PC-9 (cell line): Measurements from ENCODE around the gene CD83. TPM values are rescaled to one million over a fixed set of nuclear protein-coding genes. Genes with fewer than 3 reads are reported as not detected.

Experiments used
- BruUV-seq: library from RNA; stranded (reverse); fragments of 400-500 nt; replicated peaks from 2 replicates; lab custom pipeline; 2021; lab: Mats Ljungman, UMichigan
- CTCF ChIA-PET: fragments of 300-600 bp; sonication (Branson Sonifier 250); formaldehyde crosslinking; loops from one replicate; lab custom pipeline; 2022; ENCODE audit warnings: antibody characterized with exemption; lab: Charles Lee
- POLR2A ChIA-PET: fragments of 300-600 bp; sonication (Branson Sonifier 250); formaldehyde crosslinking; loops from one replicate; lab custom pipeline; 2022; ENCODE audit warnings: antibody characterized with exemption; ENCODE audit not compliant: unreplicated experiment; lab: Charles Lee
- DNase-seq, 2 experiments: peaks; one replicate each; pipeline versions ENCODE4 v3.0.0 to v3.0.0-alpha.2; 2015 to 2022; ENCODE audit warnings: mixed read lengths in 1 of 2
- H2AFZ ChIP-seq: fragments of 200-600 bp; sonication (generic); 2 replicates; pipeline ENCODE4 v1.8.1; 2017; ENCODE audit warnings: antibody characterized with exemption
- H3F3A ChIP-seq: fragments of 200-600 bp; sonication (generic); 2 replicates; pipeline ENCODE4 v1.8.1; 2017; ENCODE audit warnings: antibody characterized with exemption, mild to moderate bottlenecking, low read depth; ENCODE audit not compliant: insufficient read depth
- H3K27ac ChIP-seq: fragments of 200-600 bp; sonication (generic); 2 replicates; pipeline ENCODE4 v1.6.1; 2016; ENCODE audit warnings: mixed run types
- H3K27me3 ChIP-seq: fragments of 200-600 bp; sonication (generic); 2 replicates; pipeline ENCODE4 v1.6.1; 2016; ENCODE audit warnings: low read depth, mixed run types; ENCODE audit not compliant: insufficient read depth
- H3K36me3 ChIP-seq: fragments of 200-600 bp; sonication (generic); 2 replicates; pipeline ENCODE4 v1.6.1; 2016; ENCODE audit warnings: low read depth, mixed run types
- H3K4me1 ChIP-seq: fragments of 200-600 bp; sonication (generic); replicated peaks from 2 replicates; pipeline ENCODE4 v1.6.1; 2016; ENCODE audit warnings: mixed run types; ENCODE audit not compliant: insufficient read depth
- H3K4me2 ChIP-seq: fragments of 200-600 bp; sonication (generic); 2 replicates; pipeline ENCODE4 v1.6.1; 2017; ENCODE audit warnings: mixed run types
- H3K4me3 ChIP-seq: fragments of 200-600 bp; sonication (generic); 2 replicates; pipeline ENCODE4 v1.6.1; 2016; ENCODE audit warnings: mixed run types
- H3K79me2 ChIP-seq: fragments of 200-600 bp; sonication (generic); 2 replicates; pipeline ENCODE4 v1.6.1; 2017; ENCODE audit warnings: low read depth, mixed run types
- H3K9me2 ChIP-seq: fragments of 200-600 bp; sonication (generic); 2 replicates; pipeline ENCODE4 v1.8.1; 2017; ENCODE audit warnings: mild to moderate bottlenecking; ENCODE audit not compliant: insufficient read depth
- H3K9me3 ChIP-seq: fragments of 200-600 bp; sonication (generic); 2 replicates; pipeline ENCODE4 v1.8.1; 2016; ENCODE audit warnings: low read depth; ENCODE audit not compliant: insufficient read depth
- H4K20me1 ChIP-seq: fragments of 200-600 bp; sonication (generic); 2 replicates; pipeline ENCODE4 v1.8.1; 2017; ENCODE audit not compliant: insufficient read depth
- EZH2 ChIP-seq: fragments of 200-600 bp; sonication (generic); IDR thresholded peaks from 2 replicates; pipeline ENCODE4 v1.8.0; 2017; ENCODE audit warnings: antibody characterized with exemption, low read depth
- intact Hi-C: fragments of 100-400 bp; cut with micrococcal nuclease; formaldehyde crosslinking; loops from one replicate; pipeline ENCODE4 v1.10.0; 2022; ENCODE audit not compliant: unreplicated experiment
- total RNA-seq: library from RNA; stranded (reverse); gene quantifications from 2 replicates; pipeline ENCODE4 v1.2.3, GENCODE V29; 2021
- TF ChIP-seq, protein P1 (sequence below): fragments of 200-600 bp; sonication (generic); conservative IDR thresholded peaks from 2 replicates; pipeline ENCODE4 v1.6.1; 2017; ENCODE audit warnings: mixed run types, antibody characterized with exemption, mild to moderate bottlenecking, moderate library complexity

Gene CD83
- total RNA-seq, 1 experiment from 2014 or later: 3.6 TPM

DNA sequence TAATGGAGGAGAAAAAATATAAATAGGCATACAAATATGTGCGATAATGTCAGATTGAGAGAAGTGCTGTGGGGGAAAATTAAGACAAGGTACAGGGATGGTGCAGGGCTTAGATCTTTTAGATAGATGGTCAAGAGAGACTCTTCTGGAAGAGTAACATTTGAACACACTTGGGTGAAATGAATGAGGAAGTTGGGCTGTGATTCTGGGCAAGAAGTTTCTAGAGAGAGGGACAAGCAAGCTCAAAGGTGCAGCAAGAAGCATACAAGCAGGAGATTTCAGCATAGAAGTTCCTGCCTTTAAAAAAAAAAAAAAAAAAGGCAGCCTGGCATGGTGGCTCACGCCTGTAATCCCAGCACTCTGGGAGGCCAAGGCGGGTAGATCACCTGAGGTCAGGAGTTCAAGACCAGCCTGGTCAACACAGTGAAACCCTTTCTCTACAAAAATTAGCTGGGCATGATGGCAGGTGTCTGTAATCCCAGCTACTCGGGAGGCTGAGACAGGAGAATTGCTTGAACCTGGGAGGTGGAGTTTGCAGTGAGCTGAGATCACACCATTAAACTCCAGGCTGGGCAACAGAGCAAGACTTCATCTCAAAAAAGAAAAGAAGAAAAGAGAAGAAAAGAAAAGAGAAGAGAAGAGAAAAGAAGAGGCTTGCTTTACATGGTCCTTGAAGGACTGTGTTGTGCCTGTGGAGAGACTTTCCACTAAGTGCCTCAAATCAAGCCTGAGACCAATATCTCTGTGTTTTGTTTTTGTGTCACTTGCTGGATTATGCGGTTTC lies 9.7 kb upstream of the CD83 start:
- Histone ChIP-seq H3K79me2 (no peaks in the 10 kb centered on the region), H3F3A (no peaks in the 10 kb centered on the region), H3K4me3 (no peak overlapping the region), H3K9me3 (peaks cover 6% of the 10 kb centered on the region; the same call in 1 of the 2 replicates), H3K27ac (no peak overlapping the region), H3K9me2 (no peaks in the 10 kb centered on the region), H3K27me3 (peaks cover 19% of the 10 kb centered on the region; the same call in 1 of the 2 replicates), H2AFZ (no peak overlapping the region), H4K20me1 (no peaks in the 10 kb centered on the region), H3K36me3 (no peaks in the 10 kb centered on the region), H3K4me1 (no peaks in the 10 kb centered on the region), H3K4me2 (no peak overlapping the region)
- intact Hi-C loops: no loop called here
- no peak for DNase-seq
- ChIA-PET POLR2A (no interaction called here), CTCF (no interaction called here)
- TF ChIP-seq, protein P1, sequence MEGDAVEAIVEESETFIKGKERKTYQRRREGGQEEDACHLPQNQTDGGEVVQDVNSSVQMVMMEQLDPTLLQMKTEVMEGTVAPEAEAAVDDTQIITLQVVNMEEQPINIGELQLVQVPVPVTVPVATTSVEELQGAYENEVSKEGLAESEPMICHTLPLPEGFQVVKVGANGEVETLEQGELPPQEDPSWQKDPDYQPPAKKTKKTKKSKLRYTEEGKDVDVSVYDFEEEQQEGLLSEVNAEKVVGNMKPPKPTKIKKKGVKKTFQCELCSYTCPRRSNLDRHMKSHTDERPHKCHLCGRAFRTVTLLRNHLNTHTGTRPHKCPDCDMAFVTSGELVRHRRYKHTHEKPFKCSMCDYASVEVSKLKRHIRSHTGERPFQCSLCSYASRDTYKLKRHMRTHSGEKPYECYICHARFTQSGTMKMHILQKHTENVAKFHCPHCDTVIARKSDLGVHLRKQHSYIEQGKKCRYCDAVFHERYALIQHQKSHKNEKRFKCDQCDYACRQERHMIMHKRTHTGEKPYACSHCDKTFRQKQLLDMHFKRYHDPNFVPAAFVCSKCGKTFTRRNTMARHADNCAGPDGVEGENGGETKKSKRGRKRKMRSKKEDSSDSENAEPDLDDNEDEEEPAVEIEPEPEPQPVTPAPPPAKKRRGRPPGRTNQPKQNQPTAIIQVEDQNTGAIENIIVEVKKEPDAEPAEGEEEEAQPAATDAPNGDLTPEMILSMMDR: no peak
- TF ChIP-seq EZH2: no peak
- BruUV-seq: no TSS peak

DNA sequence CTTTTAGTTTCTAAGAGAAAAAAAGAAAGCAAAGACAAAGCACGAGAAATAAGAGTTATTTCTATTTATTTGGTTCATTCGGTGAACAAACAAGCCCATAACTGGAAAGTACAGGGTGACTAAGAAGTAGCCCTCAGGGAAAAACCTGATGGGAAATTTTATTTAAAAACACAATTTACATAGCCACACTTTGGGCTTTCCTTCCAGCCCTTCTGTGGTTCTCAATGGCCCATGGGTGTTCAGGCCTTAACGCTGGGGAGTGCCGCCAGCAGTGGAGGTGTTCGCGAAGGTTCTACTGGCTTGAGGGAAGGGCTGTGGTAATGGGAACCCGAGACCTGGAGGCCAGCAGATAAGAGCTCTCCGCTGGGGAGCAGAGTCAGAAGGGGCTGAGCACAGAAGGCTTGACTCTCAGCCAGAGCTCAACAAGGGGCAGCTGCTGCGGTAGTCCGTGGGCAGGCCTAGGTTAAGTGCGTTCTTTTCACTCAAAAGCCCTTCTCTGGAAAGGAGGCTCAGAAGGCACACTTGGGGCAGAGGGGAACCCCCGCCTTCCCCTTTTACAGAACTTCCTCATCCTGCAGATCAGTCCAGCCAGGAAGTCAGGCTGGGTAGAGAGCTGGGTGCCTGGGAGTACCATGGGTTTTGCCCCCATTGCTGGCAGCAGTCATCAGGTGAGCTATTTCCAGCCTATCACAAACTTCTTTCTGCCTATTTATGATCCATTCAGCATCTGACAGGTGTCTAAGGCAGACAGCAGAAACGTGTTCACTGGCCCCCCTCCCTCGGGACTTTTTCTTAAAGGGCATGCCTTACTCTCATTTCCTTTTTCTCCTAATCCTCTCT lies 8.8 kb upstream of the CD83 start:
- H3K27ac ChIP-seq: no peak overlapping the region
- no peaks in the 10 kb centered on the region for H3F3A ChIP-seq
- intact Hi-C loops: no loop called here
- CTCF ChIA-PET: no interaction called here
- H3K27me3 ChIP-seq: peaks cover 11% of the 10 kb centered on the region; the same call in 1 of the 2 replicates
- H3K4me3 ChIP-seq: no peak overlapping the region
- no peaks in the 10 kb centered on the region for H3K79me2 ChIP-seq
- no peaks in the 10 kb centered on the region for H4K20me1 ChIP-seq
- no peaks in the 10 kb centered on the region for H3K36me3 ChIP-seq
- no peaks in the 10 kb centered on the region for H3K9me2 ChIP-seq
- no peak overlapping the region for H3K4me2 ChIP-seq
- no TSS peak for BruUV-seq
- H3K9me3 ChIP-seq: peaks cover 6% of the 10 kb centered on the region; the same call in 1 of the 2 replicates
- TF ChIP-seq, protein P1: no peak
- no peak for DNase-seq
- POLR2A ChIA-PET: no interaction called here
- H3K4me1 ChIP-seq: no peaks in the 10 kb centered on the region
- H2AFZ ChIP-seq: no peak overlapping the region

DNA sequence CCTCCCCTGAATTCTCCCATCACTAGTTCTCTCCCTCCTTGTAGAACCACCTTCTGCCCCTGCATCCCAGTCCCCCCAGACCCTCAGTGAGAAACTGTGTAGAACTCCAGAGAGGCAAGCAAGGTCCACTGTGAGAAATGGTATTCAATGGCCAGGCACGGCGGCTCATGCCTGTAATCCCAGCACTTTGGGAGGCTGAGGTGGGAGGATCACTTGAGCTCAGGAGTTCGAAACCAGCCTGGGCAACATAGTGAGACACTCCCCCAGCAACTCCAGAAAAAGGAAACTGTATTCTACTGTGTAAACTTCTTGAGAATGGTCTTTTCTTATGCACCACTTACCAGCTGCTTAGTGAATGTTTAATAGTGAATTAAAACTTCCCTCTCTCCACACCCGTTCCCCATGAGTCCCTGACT lies 8.2 kb upstream of the CD83 start:
- H4K20me1 ChIP-seq: no peaks in the 10 kb centered on the region
- BruUV-seq: no TSS peak
- POLR2A ChIA-PET: no interaction called here

More for the DNA sequence above, 8.2 kb upstream of the CD83 start:
- no peaks in the 10 kb centered on the region for H3K36me3 ChIP-seq
- H3K9me2 ChIP-seq: no peaks in the 10 kb centered on the region
- TF ChIP-seq EZH2: no peak
- TF ChIP-seq, protein P1: no peak
- no peaks in the 10 kb centered on the region for H3K4me1 ChIP-seq
- CTCF ChIA-PET: no interaction called here
- no peak for DNase-seq
- no peak overlapping the region for H2AFZ ChIP-seq
- H3K27ac ChIP-seq: no peak overlapping the region
- H3K4me2 ChIP-seq: no peak overlapping the region
- no peaks in the 10 kb centered on the region for H3F3A ChIP-seq
- H3K4me3 ChIP-seq: no peak overlapping the region
- peaks cover 5% of the 10 kb centered on the region; the same call in 1 of the 2 replicates for H3K27me3 ChIP-seq
- no peaks in the 10 kb centered on the region for H3K79me2 ChIP-seq
- intact Hi-C loops: no loop called here
- H3K9me3 ChIP-seq: peaks cover 6% of the 10 kb centered on the region; the same call in 1 of the 2 replicates
